Mesothelial cell of epicardium (in vitro differentiated cells): ENCODE measurements around the gene SCAPER. TPM values are rescaled to one million over a fixed set of nuclear protein-coding genes. Genes with fewer than 3 reads are reported as not detected.

Experiments
- microRNA-seq: library from miRNA; unstranded; fragments of <30 nt; microRNA quantifications from one replicate; pipeline ENCODE4 v1.2.0, GENCODE V29; 2021; ENCODE audit warnings: inconsistent platforms, mixed read lengths
- total RNA-seq: library from RNA; stranded (reverse); gene quantifications from 3 replicates; pipeline ENCODE4 v1.2.1, GENCODE V29; 2021

Gene SCAPER
- total RNA-seq, 1 donor from 2014 or later: 35.9 TPM

Small RNA genes within 50 kb of the gene (microRNA-seq; reads per million reads assigned to microRNA genes)
- not detected for gene MIR3713

Other genes with a start within 250 kb of the SCAPER start
- gene RCN2, start 26.4 kb upstream of the SCAPER start, total RNA-seq: 111 to 115 TPM (median 112 TPM) in 3 replicates
- 0.59 TPM in 1 of 3 replicates, not detected in the others for gene PSTPIP1, start 89.8 kb upstream of the SCAPER start, total RNA-seq
- gene TSPAN3, start 165.8 kb upstream of the SCAPER start, total RNA-seq: 301 to 312 TPM (median 307 TPM) in 3 replicates